Hematopoietic multipotent progenitor cell treated with erythropoietin and hydrocortisone succinate and interleukin-3 and kit ligand, for 17 days (in vitro differentiated cells): ENCODE measurements around the gene PTPA.
"Not testable (repeated sequence)": the region's sequence is repeated elsewhere in the genome, so short reads cannot be mapped to it uniquely, and the experiment has no call there.

Experiments used
- DNase-seq: peaks from one replicate; pipeline ENCODE4 v3.0.0-alpha.2; 2015; ENCODE audit warnings: low spot score

PTPA gene

DNA sequence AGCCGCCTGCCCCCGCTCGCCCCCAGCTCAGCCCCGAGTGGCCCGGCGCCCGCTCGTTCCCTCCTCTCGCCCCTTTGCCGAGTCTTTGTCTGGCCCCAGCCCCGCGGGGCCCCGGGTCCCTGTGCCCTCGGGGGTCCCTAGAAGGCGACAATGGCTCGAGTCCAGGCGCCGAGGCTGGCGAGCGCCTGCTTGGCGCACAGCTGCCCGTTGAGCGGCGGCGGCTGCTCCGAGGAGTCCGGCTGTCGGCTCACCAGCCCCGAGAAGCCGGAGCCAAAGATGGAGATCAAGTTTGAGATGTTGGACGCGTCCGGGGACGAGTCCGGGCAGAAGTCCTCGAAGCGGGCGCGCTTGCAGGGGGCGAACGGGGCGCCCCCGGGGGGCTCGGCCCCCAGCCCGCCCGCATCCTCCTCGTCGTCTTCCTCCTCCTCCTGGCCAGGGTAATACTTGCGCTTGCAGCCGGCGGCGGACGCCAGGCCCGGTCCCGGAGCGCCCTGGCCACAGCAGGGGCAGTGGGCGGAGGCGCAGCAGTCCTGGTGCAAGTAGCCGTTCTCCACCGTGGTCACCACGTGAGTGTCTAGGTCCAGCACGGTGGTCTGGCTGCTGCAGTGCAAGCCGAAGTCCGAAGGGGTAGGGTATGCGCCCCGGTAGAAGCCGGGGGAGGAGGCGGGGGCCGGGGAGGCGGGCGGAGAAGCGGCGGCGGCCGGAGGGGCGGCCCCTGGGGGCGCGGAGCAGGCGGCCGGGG is 65.7 kb downstream of the PTPA start:
- no peak for DNase-seq

GRCh38 chr9:129177443-129177790 is 66.2 kb downstream of the PTPA start:
- DNase-seq: no peak

DNA sequence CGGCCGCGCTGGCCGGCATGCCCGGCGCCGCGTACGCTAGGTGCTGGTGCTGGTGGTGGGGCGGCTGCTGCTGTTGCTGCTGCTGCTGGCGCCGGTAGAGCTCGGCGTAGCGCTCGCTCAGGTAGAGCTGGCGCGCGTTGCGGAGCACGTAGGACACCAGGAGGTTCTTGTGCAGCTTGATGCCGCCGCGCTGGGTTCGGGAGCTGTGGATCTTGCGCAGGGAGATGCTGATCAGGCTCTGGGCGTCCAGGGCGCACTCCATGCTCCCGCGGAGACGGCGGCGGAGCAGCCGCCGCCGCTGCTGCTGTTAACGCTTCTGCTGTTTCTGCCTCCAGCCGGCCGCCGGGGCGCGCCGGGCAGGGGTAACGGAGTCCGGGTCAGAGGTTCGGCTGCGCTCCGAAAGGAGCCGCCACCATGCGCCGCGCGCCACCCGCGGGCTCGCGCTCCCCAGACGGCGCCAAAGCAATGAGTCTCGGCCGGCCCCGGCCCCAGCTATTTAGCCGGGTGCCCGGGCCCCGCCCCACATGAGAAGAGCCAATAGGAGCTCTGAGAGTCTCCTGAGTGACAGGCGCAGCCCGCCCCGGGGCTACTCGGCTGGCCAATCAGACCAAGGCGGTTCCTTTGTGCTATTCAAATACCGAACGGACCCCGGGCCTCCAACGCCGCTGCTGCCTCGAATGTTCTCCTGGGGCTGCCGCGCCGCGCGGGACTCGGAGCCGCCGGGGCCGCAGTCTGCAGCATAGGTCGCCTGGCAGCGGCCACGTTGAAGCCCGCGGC is 66.8 kb downstream of the PTPA start, which contains the start of gene IER5L:
TSS of gene IER5L (minus strand) at position 471 of the 777 bp plus-strand sequence. CDS start at position 262, 209 bp downstream.
- peak; percentile 53 for DNase-seq

GRCh38 chr9:129178568-129179382 is 67.6 kb downstream of the PTPA start:
- DNase-seq: no peak

GRCh38 chr9:129181246-129181645 is 70.0 kb downstream of the PTPA start:
- no peak for DNase-seq

DNA sequence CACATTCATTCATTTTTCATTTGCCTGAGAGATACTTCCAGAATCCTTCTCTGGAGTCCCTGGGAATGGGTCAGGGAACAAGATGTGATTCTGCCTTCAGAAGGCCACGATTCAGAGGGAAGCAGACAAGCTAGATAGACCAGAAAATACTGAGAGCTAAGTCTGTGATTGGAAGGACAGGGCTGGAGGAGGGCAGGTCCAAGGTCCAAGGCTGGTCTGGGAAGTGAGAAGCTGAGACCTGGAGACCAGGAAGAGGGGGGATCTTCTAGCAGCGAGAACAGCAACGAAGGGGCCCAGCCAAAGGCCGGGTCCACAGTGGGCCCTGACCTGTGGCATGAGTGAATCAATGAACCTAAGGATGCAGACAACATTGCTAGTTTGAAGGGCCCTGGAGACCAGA is 70.9 kb downstream of the PTPA start:
- DNase-seq: no peak

- DNase-seq: no peak
Observed at GRCh38 chr9:129182625-129183494, 71.6 kb downstream of the PTPA start.

- DNase-seq: no peak
Observed at GRCh38 chr9:129183495-129184218, 72.4 kb downstream of the PTPA start.

DNA sequence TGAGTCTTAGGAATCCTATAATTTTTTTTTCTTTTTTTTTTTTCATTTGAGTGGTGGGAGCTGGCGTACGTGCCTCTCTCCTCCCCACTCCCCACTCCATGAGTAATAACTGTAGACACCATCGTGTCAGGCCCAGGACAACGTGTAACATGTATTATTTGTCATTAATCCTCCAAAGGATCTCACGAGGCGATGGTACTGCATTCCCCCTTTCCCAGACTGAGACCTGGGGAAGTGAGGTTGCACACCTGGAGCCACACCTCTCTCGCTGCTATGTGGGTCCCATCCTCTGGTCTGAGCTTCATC is 73.0 kb downstream of the PTPA start:
- no peak for DNase-seq

- no peak for DNase-seq
Observed at GRCh38 chr9:129184596-129185122, 73.4 kb downstream of the PTPA start.

GRCh38 chr9:129185402-129185801 is 74.2 kb downstream of the PTPA start:
- DNase-seq: no peak

GRCh38 chr9:129185991-129186390 is 74.8 kb downstream of the PTPA start:
- no peak for DNase-seq

- no peak for DNase-seq
Observed at GRCh38 chr9:129187042-129187441, 75.8 kb downstream of the PTPA start.

DNA sequence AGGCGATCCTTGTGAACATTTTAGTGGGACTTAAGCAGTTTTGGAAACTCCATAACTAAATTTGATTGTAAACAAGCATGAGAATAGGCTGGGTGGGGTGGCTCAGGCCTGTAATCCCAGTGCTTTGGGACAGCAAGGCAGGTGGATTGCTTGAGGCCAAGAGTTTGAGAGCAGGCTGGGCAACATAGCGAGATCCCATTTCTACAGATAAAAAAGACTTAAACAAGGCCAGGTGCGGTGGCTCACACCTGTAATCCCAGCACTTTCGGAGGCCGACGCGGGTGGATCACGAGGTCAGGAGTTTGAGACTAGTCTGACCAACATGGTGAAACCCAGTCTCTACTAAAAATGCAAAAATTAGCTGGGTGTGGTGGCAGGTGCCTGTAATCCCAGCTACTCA is 78.8 kb downstream of the PTPA start:
- DNase-seq: not testable (repeated sequence)

DNA sequence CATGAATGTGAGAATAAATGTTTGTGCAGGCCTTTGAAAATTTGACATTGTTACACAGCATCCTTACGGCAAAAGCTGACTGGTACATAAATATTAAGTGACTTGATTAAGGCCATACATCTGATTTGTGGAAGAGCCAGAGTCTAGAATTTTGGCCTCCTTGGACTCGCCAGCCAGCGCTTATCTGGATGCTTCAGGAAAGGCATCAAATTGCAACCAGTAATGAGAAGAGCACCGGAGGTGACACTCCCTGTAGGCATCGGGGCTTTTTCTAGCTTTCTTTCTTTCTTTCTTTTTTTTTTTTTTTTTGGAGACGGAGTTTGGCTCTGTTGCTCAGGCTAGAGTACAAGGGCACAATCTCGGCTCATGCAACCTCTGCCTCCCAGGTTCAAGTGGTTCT is 80.0 kb downstream of the PTPA start:
- no peak for DNase-seq

DNA sequence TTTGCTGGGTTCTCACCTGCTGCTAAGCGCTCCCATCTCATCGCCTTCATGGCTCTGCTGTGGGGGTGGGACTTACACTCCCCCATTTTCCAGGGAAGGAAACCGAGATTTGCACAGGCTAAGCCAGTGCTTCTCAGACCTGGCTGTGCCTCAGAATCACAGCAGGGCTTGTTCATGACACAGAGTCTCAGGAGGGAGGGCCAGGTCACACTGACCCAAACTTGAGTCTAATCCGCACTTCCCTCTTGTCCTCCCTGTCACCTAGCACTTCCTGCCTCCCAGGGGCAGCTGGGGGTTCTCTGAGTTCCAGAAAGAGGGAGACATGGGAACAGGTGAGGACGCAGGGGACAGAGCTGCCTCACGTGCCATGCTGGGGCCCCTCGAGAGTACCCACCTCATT is 82.4 kb downstream of the PTPA start:
- no peak for DNase-seq

DNA sequence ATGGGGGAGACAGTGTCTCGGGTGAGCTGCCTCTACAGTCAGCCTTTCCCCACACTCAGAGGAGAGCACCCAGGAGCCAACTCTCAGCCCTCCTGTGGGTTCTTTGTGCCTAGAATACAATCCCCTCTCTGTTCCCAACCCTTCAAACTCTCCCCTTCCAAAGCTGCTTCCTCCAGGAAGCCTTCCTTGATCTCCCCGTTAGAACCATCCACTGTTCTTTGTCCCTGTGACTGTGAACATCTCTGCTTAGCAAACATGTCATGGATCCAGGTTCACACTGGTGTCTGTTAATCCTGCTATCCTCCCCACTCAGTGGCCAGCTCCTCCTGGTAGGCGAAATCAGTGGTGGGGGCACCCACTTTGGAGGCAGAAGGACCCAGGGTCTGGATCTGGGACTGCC is 83.0 kb downstream of the PTPA start:
- no peak for DNase-seq

DNA sequence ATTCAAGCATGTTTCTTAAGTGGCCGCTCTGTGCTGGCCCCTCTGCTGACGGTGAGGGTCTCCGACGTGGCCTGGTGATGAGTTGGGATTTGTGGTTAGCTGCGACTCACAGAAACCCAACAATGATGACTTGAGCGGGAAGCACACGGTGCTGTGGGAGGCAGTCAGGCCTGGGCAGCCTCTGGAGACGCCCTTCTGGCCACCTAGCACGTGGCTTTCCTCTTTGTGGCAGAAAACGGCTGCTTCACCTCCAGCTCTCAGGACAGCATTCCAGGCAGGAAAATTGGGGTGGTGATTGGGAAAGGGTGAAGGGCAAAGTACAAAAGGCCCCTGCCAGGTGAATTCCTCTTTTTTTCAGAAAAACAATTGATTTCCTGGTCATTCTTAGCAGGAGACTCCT is 84.4 kb downstream of the PTPA start:
- DNase-seq: no peak

DNA sequence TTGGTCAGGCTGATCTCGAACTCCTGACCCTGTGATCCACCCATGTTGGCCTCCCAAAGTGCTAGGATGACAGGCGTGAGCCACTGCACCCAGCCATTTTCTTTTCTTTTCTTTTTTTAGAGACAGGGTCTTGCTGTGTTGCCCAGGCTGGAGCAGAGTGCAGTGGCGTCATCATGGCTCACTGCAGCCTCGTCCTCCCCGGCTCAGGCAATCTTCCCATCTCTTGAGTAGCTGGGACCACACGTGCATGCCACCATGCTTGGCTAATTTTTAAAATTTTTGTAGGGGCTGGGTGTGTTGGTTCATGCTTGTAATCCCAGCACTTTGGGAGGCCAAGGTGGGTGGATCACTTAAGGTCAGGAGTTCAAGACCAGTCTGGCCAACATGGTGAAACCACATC is 85.8 kb downstream of the PTPA start:
- not testable (repeated sequence) for DNase-seq

GRCh38 chr9:129197978-129198318 is 86.7 kb downstream of the PTPA start:
- no peak for DNase-seq
